Measurements from ENCODE around the gene DPM3.
"Not testable (repeated sequence)": the region's sequence is repeated elsewhere in the genome, so short reads cannot be mapped to it uniquely, and the experiment has no call there.

The DPM3 gene

DNA sequence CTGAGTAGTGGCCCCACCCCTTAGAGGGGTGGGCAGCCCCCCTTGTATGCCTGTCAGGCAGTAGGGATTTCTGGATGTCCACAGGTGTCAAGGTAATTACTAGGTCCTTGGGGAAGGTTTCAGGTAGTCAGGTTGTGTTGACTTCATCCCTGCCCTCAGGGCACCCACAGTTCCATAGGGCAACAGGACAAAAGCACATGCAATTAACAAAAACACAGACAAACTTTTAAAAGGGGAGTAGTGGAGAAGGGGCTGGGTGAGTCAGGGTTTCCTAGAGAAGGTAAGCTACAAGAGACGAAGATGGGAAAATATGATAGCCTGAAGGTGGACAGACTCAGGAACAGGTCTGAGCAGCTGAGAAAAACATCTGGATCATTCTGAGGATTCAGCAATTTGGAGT, 18.7 kb upstream of the DPM3 start:
- no peak for DNase-seq (ENCODE audit: low read depth, low spot score)

DNA sequence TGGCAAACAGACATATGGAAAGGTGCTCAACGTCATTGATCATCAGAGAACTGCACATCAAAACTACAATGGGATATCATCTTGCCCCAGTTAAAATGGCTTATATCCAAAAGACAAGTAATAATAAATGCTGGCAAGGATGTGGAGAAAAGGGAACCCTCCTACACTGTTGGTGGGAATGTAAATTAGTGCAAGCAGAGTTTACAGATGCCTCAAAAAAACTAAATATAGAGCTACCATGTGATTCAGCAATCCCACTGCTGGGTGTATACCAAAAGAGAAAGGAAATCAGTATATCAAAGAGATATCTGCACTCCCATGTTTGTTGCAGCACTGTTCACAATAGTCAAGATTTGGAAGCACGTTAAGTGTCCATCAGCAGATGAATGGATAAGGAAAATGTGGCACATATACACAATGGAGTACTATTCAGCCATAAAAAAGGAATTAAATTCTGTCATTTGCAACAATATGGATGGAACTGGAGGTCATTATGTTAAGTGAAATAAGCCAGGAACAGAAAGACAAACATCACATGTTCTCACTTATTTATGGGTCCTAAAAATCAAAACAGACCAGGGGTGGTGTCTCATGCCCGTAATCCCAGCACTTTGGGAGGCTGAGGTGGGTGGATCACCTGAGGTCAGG, 15.8 kb upstream of the DPM3 start:
- not testable (repeated sequence) for DNase-seq (ENCODE audit: low read depth, low spot score)

DNA sequence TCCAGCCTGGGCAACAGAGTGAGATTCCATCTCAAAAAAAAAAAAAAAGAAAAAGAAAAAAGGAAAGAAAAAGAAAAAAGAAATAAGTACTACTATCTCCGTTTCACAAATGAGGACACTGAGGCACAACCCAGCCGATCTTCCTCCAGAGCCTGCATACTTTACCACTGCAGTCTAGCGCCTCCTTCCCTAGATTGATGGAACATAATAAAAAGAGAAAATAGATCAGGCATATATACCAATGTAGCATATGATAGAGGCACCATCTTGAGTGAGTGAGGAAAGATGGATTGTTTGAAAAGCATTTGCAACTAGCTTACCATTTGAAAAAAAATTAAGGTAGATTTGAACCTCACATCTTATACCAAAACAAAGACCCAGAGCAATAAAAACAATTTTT, 5.2 kb upstream of the DPM3 start:
- DNase-seq (ENCODE audit: low read depth, low spot score), result no peak

DNA sequence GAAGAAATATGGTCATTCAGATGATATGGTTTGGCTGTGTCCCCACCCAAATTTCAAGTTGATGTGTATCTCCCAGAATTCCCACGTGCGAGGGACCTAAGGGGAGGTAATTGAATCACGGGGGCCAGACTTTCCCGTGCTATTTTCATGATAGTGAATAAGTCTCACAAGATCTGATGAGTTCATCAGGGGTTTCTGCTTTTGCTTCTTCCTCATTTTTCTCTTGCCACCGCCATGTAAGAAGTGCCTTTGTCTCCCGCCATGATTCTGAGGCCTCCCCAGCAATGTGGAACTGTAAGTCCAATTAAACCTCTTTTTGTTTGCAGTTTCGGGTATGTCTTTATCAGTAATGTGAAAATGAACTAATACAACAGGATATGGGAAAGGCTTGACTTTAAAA, 1.4 kb upstream of the DPM3 start:
- DNase-seq (ENCODE audit: low read depth, low spot score), result no peak

DNA sequence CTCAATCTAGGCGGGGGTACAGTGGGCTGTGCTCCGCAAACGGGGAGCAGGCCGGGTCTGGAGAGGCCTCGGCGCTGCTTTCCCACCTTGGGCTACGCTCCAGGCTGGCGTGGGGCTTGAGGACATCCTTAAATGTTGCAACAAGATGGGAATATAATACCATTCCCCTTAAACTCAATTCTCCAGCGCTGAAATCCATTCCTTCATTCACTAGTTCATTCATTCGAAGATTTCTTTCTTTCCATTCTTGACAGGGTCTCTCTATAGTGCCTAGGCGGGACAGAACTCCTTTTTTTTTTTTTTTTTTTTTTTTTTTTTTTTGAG, 261 bp upstream of the DPM3 start:
- no peak for DNase-seq (ENCODE audit: low read depth, low spot score)

DNA sequence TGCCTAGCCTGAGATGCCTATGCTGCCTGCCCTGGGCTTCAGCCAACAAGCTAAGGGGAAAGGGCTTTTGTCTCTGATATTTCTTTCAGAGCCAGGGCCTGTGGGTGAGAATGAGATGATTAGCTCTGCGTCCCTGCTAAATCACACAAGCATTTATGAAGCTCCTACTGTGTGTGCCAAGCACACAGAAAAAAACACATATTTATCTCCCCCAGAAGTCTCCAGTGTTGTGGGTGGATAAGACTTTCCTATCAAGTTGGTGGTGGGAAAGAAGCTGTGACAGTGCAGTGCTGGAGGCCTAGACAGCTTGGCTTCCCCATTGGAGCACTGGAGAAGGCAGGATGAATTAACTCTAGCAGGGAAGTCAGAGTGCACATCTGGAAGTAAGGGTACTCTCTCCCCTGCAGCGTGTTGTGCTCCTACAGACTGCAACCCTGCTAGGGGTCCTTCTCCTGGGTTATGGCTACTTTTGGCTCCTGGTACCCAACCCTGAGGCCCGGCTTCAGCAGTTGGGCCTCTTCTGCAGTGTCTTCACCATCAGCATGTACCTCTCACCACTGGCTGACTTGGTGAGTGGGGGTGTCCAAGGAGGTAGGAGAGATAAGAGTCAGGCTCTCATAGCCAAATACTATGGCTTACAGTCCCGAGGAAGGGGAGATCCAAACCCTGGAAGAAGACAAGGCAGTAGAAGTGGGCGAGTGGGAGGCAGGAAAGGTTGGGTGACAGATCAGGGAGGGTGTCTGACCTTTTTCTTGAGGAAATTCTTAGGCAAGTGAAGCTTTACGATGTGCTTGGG, 3.0 kb downstream of the DPM3 start:
- no peak for DNase-seq (ENCODE audit: low read depth, low spot score)

DNA sequence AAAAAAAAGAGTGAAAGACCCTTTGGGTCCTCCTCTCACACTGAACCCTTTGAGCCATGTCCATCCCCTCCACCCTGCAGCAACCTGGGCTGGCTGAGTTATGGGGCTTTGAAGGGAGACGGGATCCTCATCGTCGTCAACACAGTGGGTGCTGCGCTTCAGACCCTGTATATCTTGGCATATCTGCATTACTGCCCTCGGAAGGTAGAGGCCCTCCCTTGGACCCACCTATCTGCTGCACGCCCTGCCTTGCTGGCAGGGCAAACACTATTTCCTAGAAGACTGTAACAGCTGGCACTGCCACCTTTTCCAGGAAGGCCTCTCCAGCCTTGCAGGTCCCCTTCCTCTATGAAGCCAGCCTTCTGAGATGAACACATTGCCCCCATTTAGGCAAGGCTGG, 3.6 kb downstream of the DPM3 start:
- DNase-seq (ENCODE audit: low read depth, low spot score), result peak; percentile 5

DNA sequence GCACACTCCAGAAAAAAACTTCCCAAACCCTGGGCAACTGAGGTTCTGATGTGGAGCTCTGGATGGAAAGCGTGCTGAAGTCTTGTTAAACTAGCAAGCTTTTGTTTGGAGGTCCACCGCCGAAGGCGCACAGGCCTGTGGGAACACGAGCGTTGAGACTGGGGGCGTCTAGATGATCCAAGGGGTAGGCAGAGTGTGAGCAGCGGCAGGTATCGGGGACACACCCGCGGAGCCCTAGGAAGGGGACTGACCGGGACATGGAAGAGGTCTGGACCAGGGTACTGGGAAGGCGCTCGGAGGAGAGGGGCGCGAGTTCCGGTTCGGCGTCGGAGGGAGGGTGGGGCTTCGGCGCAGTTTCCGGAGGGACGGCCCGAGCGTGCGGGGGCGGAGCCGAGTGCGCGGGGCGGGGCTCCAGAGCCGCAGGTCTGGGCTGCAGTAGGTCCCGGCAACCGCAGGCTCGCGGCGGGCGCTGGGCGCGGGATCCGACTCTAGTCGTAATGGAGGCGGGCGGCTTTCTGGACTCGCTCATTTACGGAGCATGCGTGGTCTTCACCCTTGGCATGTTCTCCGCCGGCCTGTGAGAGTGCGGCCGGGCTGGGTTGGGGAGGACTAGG, 4.8 kb downstream of the DPM3 start, which contains the start of gene SLC50A1:
Gene SLC50A1 (plus strand): TSS at position 438 of the 614 bp plus-strand sequence. CDS start 60 bp downstream, at position 498.
- DNase-seq (ENCODE audit: low read depth, low spot score), result peak; percentile 99

DNA sequence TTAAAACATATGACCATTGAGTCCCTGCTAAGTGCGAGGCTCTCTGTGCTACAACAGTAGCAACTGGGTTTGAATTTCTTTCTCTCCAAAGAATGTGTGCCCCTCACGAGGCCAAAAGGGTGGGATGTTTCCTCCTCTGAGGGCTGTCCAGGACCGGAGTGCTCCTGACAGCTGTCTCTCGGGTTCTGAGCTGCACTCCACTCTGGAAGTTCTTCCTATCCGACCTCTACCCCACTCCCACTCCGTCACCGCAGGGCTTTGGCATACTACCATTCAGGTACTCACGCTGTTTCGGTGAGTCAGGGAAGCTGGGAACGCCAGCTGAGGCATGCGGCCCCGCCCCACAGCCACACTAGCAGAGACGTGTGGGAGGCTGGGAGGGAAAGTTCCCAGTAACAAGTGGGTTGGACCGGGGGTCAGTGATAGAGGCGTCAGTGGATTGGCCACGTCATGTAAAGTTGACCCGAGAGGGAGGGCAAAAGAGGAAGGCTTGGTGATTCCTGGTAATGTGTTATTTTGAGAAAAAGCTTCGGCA, 5.4 kb downstream of the DPM3 start:
- DNase-seq (ENCODE audit: low read depth, low spot score), result peak; percentile 97

DNA sequence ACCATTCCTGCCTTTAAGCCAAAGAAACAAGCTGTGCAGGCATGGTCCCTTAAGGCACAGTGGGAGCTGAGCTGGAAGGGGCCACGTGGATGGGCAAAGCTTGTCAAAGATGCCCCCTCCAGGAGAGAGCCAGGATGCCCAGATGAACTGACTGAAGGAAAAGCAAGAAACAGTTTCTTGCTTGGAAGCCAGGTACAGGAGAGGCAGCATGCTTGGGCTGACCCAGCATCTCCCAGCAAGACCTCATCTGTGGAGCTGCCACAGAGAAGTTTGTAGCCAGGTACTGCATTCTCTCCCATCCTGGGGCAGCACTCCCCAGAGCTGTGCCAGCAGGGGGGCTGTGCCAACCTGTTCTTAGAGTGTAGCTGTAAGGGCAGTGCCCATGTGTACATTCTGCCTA, 6.0 kb downstream of the DPM3 start:
- DNase-seq (ENCODE audit: low read depth, low spot score), result peak; percentile 31

DNA sequence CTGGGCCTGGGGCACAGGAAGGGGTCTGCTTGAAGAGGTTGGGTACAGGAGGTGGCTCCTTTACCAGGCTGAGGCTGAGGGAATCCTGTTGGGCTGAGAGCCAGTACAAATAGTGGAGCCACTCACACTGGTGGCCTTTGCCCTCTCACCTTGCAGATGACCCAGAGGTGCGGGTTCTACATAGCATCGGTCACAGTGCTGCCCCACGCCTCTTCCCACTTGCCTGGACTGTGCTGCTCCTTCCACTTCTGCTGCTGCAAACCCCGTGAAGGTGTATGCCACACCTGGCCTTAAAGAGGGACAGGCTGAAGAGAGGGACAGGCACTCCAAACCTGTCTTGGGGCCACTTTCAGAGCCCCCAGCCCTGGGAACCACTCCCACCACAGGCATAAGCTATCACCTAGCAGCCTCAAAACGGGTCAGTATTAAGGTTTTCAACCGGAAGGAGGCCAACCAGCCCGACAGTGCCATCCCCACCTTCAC, 6.5 kb downstream of the DPM3 start:
- no peak for DNase-seq (ENCODE audit: low read depth, low spot score)

DNA sequence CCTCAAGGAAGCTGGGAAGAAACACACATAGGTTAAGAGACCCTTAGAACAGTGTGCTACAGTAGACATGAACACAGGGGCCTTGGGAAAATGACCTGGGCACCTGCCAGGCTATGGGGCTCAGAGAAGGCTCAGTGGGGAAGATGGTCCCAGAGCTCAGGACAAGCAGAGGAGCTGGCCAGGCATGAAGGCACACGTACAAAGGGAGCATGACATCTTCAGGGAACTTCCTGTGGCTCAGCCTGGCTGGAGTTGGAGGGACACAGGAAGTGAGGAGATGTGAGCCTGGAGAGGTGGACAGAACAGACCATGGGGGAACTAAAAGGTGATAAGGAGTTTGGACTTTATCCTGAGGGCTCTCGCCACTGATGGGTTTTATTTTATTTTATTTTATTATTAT, 8.5 kb downstream of the DPM3 start:
- no peak for DNase-seq (ENCODE audit: low read depth, low spot score)

DNA sequence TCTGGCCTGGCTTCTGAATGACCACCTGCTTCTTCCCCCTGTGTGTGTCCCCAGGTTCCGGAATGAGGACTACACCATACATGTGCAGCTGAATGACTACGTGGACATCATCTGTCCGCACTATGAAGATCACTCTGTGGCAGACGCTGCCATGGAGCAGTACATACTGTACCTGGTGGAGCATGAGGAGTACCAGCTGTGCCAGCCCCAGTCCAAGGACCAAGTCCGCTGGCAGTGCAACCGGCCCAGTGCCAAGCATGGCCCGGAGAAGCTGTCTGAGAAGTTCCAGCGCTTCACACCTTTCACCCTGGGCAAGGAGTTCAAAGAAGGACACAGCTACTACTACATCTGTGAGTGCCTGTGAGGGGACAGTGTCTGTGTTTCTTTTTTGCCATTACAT, 9.0 kb downstream of the DPM3 start:
- DNase-seq (ENCODE audit: low read depth, low spot score), result no peak

DNA sequence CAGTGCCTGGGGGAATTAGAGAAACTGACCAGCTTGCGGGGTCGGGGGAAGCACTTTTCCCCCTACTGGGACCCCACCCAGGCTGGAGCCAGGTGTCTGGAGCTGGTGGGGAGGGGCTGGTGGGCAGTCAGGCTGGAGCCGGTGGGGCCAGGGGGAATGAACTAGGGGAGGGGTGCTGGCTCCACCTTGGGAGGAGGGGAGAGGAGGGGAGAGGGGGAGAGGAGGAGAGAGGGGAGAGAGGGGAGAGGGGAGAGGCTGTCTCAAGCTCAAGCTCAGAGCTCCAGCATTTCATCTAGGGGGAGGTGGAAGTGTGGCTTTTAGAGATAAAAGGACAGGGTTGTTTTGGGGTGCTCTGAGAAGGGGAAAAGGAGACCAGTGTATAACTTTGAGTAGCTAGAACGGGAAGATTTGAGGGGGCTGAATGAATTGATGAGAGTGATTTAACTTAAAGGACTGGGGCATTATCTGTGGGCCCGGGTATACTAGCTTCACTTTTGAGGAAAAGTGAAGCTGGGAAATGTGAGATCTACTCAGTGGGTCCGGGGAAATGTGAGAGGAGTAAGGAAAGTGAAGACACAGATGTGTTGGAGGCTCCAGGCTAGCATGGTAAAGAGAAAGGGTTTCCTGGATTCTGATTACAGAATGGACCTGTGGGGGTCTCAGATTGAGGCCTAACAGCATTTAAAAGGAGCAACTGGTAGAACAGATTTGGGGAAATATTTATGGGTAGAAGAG, 9.9 kb downstream of the DPM3 start:
- DNase-seq (ENCODE audit: low read depth, low spot score), result no peak

DNA sequence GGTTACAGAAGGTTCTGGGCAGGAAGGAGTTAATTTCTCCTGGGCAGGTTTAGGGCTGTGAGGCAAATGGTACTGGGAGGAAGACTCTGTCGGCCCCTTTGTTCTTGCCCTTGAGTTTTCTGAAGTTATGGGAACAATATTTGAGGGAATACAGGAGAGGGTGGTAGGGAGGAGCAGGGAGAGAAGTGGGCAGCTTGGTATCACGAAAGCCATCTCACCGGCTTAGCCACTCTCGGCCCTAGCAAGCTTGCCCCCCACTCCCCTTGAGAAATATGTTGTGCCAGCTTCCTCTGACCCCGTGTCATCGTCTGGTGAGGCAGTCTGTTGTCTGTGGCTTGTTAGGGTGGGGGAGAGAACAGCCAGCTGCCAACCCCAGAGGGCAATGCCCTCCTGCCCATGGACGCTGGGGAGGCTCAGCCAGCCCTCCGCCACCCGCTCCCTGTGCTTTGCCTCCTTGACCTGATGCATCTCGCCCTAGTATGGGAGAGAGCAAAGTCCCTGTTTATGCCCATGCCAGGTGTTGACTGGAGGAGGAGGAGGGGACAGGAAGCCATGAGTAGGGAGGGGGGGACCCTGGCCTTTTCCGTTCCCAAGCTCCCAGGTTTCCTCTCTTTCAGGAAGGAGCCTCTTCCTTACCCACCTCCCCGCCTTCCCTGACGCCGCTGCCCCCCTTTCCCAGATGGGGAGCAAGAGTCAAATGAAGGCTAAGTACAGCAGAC, 11.4 kb downstream of the DPM3 start:
- DNase-seq (ENCODE audit: low read depth, low spot score), result peak; percentile 26

DNA sequence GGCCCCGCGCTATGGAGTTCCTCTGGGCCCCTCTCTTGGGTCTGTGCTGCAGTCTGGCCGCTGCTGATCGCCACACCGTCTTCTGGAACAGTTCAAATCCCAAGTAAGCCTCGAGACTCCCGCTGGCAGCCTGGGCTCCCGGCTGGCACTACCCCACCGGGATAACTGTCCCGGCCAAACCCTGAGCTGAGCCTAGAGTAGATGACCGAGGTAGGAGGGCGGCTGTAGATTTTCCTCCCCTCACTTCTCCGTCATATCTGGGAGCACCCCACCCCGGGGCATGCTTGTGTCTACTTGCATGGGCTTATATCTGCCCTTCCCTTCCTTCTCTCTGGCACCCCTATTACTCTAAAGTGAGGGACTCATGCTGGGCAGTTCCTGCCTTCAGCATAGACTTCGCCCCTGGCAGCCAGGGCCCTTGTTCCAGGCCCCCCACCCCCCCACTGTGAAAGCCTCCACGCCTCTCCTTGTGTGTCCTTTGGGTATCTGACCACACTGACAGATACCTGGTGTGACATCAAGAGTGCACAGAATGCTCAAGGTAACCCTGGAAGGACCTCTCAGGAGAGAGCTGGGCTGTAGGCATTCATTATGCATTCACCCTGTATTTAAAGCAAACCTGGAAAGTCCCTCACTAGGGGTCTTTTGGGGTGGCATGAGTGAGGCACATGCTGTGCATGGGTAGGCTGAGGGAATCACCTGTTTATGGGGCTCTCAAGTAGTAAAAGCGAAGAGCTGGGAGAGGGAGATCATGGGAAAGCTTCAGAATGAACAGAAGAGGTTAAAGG, 12.2 kb downstream of the DPM3 start:
- DNase-seq (ENCODE audit: low read depth, low spot score), result no peak

DNA sequence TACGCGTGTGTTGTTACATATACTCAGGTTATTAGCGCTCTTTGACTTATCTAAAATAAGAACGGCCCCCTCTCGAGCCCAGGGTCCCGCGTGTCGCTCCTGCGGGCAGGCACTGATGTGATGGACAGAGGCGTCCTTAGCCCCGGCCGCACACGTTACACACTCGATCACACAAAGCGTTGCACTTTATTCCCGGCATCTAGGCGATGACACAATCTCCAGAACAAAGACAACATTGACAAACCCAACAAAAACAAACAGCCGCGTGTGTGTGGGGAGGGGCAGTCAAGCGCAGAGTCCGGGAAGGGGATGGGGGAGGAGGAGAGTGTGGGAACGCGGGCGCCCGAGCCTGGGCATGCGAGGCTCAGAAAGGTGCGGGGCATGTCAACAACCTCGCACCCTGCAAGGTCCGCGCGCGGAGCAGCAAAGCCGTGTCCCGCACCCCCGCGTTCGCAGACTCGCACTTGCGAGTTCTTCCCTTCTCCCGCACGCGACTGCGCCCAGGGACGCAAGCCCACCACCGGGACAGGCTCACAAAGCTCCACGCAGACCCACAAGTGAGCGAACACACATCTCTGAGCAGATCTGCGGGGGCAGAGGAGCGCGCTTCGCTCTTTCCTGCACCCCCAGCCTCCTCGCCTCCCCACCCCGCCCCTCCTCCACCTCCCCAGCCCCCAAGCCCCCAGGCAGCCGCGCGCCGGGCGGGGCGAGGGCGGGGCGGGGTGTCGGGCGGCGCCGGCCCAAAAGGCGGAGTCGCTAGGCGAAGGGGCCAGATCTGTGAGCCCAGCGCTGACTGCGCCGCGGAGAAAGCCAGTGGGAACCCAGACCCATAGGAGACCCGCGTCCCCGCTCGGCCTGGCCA, 13.0 kb downstream of the DPM3 start, which contains the start of gene EFNA1:
Gene EFNA1 (plus strand): TSS at position 772 of the 862 bp plus-strand sequence. CDS start 102 bp downstream, outside the sequence.
- DNase-seq (ENCODE audit: low read depth, low spot score), result peak; percentile 78

DNA sequence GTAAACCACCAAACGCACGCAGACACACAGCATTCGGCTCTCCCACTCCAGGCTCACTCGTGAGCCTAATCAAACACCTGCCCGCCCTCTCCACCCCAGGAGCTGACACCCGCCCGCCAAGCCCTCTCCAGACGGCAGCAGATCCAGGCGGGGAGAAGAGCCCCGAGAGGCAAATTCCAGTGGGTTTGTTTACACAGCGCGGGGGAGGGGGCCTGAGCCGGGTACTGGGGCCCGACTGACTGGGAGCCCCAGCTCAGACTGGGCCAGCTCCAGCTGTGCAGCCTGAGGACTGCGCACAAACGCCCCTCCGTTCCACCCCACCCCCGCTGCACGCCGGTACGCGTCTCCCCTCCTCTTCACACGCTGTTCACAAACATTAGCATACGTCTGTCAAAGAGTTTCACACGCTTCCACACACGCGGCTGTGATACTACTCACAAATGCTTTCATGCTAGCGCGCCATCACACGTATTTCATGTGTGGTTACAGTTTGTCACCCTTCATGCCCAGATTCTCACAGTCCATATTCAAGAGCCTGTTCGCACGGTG, 13.7 kb downstream of the DPM3 start:
- DNase-seq (ENCODE audit: low read depth, low spot score), result peak; percentile 60

Measured in astrocyte of the hippocampus (primary cell).